Measurements from ENCODE around the gene INTS7. TPM values are rescaled to one million over a fixed set of nuclear protein-coding genes. Genes with fewer than 3 reads are reported as not detected.

The INTS7 gene
- polyA plus RNA-seq (2012; ENCODE audit: missing spikeins) = 19.2 TPM

DNA sequence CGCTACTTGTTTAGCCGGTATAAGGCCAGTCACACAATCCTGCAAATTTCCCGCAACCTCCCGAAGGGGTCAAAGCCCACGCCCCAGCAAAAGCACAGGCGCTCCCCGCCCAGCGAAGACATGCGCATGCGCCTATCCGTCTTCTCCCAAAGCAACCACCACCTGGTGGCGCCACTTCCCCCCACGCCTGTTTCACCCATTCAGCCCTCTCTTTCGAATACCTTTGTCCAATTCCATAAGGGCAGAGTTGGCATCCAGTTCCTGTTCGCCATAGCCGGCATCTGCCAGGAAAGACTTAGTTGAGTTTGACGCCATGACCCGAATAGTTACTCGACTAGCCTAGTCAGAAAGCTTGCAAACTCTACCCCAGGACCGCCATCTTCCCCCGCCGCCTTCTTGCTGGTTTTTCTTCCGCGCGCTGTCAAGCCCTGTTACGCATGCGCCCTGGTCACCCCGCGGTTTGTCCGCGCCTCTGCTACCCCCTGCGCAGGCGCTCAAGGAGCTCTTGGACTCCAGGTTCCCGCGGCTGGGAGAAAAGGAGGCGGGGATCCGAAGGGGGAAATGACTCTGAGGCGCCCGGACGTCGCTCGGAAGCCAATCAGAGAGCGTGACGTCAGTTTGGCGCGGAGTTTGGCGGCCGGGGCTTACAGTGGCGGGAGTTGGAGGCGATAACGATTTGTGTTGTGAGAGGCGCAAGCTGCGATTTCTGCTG lies at the start of gene INTS7, which contains the start of gene DTL:
TSS of gene INTS7 (minus strand) at position 435 of the 712 bp plus-strand sequence. CDS start at position 315, 120 bp downstream.
TSS of gene DTL (plus strand) at position 626 of the 712 bp plus-strand sequence. CDS start 143 bp downstream, outside the sequence.
- TF ChIP-seq TAF1 (IDR thresholded peaks at IDR 0.05; ENCODE audit: borderline replicate concordance, low read depth, low read length) (peak; percentile 41; the same call in 1 of the 2 replicates), POLR2AphosphoS5 (IDR thresholded peaks at IDR 0.05; ENCODE audit: low read depth, low read length) (peak; percentile 90), POLR2A (IDR thresholded peaks at IDR 0.05; ENCODE audit: low read depth, low read length) (peak; percentile 86)
- DNase-seq (ENCODE audit: insufficient read length) (peak; percentile 89), FAIRE-seq (peak; percentile 99)

GRCh38 chr1:212082765-212083406 lies 47.5 kb upstream of the INTS7 start:
- TF ChIP-seq POLR2AphosphoS5 (IDR thresholded peaks at IDR 0.05; ENCODE audit: low read depth, low read length) = no peak
- no peak for FAIRE-seq
- DNase-seq (ENCODE audit: insufficient read length) = no peak

- FAIRE-seq = peak; percentile 5
- DNase-seq (ENCODE audit: insufficient read length) = no peak
- no peak for TF ChIP-seq POLR2A (IDR thresholded peaks at IDR 0.05; ENCODE audit: low read depth, low read length)
- no peak for TF ChIP-seq POLR2AphosphoS5 (IDR thresholded peaks at IDR 0.05; ENCODE audit: low read depth, low read length)
- TF ChIP-seq TAF1 (IDR thresholded peaks at IDR 0.05; ENCODE audit: borderline replicate concordance, low read depth, low read length) = no peak
Observed at GRCh38 chr1:212078826-212079225, 43.5 kb upstream of the INTS7 start.

- DNase-seq (ENCODE audit: insufficient read length) = no peak
- no peak for TF ChIP-seq POLR2A (IDR thresholded peaks at IDR 0.05; ENCODE audit: low read depth, low read length)
- TF ChIP-seq POLR2AphosphoS5 (IDR thresholded peaks at IDR 0.05; ENCODE audit: low read depth, low read length) = no peak
- no peak for TF ChIP-seq TAF1 (IDR thresholded peaks at IDR 0.05; ENCODE audit: borderline replicate concordance, low read depth, low read length)
- no peak for FAIRE-seq
Observed at GRCh38 chr1:212077028-212077427, 41.7 kb upstream of the INTS7 start.

- DNase-seq (ENCODE audit: insufficient read length) (no peak), FAIRE-seq (no peak)
- TF ChIP-seq TAF1 (IDR thresholded peaks at IDR 0.05; ENCODE audit: borderline replicate concordance, low read depth, low read length) = no peak
- TF ChIP-seq POLR2A (IDR thresholded peaks at IDR 0.05; ENCODE audit: low read depth, low read length) = no peak
- no peak for TF ChIP-seq POLR2AphosphoS5 (IDR thresholded peaks at IDR 0.05; ENCODE audit: low read depth, low read length)
Observed at GRCh38 chr1:212074856-212075255, 39.5 kb upstream of the INTS7 start.

- TF ChIP-seq POLR2A (IDR thresholded peaks at IDR 0.05; ENCODE audit: low read depth, low read length) (no peak), TAF1 (IDR thresholded peaks at IDR 0.05; ENCODE audit: borderline replicate concordance, low read depth, low read length) (no peak), POLR2AphosphoS5 (IDR thresholded peaks at IDR 0.05; ENCODE audit: low read depth, low read length) (no peak)
- no peak for FAIRE-seq
- no peak for DNase-seq (ENCODE audit: insufficient read length)
Observed at GRCh38 chr1:212074313-212074712, 39.0 kb upstream of the INTS7 start.

- FAIRE-seq = no peak
- TF ChIP-seq POLR2A (IDR thresholded peaks at IDR 0.05; ENCODE audit: low read depth, low read length) = no peak
- no peak for TF ChIP-seq POLR2AphosphoS5 (IDR thresholded peaks at IDR 0.05; ENCODE audit: low read depth, low read length)
- TF ChIP-seq TAF1 (IDR thresholded peaks at IDR 0.05; ENCODE audit: borderline replicate concordance, low read depth, low read length) = no peak
- no peak for DNase-seq (ENCODE audit: insufficient read length)
Observed at GRCh38 chr1:212073490-212073889, 38.1 kb upstream of the INTS7 start.

- no peak for DNase-seq (ENCODE audit: insufficient read length)
- no peak for TF ChIP-seq POLR2A (IDR thresholded peaks at IDR 0.05; ENCODE audit: low read depth, low read length)
- TF ChIP-seq TAF1 (IDR thresholded peaks at IDR 0.05; ENCODE audit: borderline replicate concordance, low read depth, low read length) = no peak
- TF ChIP-seq POLR2AphosphoS5 (IDR thresholded peaks at IDR 0.05; ENCODE audit: low read depth, low read length) = no peak
- FAIRE-seq = no peak
Observed at GRCh38 chr1:212072047-212072446, 36.7 kb upstream of the INTS7 start.

DNA sequence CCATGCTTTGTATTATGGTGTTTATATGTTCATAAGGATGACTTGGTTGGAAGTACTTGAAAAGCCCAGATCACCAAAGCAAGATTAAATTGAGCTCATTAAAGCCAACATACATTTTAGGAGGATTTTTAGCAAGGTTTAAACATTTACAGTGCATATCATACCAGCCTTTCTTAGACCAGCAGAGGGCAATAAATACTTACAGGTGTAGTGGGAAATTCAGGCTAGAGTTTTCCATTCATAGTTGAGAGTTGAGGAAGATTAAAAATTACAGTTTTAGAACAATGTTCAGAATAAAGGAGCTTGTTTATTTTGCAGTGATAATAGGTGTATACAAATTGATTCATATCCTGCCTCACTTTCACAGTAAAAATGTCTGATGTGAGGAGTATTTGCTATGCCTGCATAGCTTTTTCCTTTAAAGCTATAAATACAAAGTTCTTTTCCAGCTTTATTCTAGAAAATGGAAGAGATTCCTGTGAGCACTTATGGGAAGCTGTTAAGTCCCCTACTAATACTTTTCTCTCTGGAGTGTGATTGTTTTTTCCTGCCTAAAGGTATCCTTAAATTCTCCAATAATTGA lies 35.5 kb upstream of the INTS7 start:
- FAIRE-seq (peak; percentile 30), DNase-seq (ENCODE audit: insufficient read length) (no peak)
- TF ChIP-seq POLR2AphosphoS5 (IDR thresholded peaks at IDR 0.05; ENCODE audit: low read depth, low read length) (no peak), POLR2A (IDR thresholded peaks at IDR 0.05; ENCODE audit: low read depth, low read length) (no peak), TAF1 (IDR thresholded peaks at IDR 0.05; ENCODE audit: borderline replicate concordance, low read depth, low read length) (no peak)

DNA sequence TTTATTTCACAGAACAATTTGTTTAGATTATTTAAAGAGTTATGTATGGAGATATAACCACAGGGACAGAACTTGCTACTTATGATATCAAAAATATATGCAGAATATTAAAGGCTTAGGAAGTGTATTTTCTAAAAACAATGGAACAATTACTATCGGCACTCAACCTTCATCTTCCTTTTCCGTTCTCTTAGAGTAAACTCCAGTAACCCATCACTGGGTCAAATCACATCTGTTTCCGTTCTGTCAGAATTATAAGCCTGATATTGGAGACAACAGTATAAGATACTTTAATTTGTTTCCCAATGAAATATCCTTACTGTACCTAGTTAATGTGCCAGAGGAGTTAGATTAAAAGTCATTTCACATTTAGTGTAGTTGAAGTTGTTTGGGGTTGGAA lies 32.4 kb upstream of the INTS7 start:
- FAIRE-seq (no peak), DNase-seq (ENCODE audit: insufficient read length) (no peak)
- no peak for TF ChIP-seq POLR2AphosphoS5 (IDR thresholded peaks at IDR 0.05; ENCODE audit: low read depth, low read length)
- TF ChIP-seq POLR2A (IDR thresholded peaks at IDR 0.05; ENCODE audit: low read depth, low read length) = no peak
- no peak for TF ChIP-seq TAF1 (IDR thresholded peaks at IDR 0.05; ENCODE audit: borderline replicate concordance, low read depth, low read length)

DNA sequence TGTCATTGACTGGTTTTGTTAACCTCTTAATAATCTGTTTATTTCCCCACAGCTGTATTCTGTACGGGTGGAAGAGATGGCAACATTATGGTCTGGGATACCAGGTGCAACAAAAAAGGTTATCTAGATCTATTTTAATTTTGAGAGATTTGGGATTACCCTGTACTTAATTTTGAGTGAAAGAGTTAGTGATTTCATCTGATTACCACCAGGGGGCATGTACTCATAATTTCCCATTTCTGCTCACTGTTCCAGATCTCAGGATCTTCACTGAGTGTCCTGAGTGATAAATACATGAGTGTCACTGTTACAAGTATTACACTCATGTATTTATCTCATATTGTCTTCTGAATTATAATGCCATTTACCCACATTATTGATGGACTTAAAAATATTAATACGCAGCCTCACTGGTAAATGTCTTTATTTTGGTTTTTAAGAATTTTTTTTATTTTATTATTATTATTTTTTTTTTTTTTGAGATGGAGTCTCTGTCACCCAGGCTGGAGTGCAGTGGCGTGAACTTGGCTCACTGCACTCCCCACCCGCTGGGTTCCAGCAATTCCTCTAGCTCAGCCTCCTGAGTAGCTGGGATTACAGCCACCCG lies 27.6 kb upstream of the INTS7 start:
- DNase-seq (ENCODE audit: insufficient read length) = no peak

More for the DNA sequence above, 27.6 kb upstream of the INTS7 start:
- no peak for TF ChIP-seq POLR2A (IDR thresholded peaks at IDR 0.05; ENCODE audit: low read depth, low read length)
- TF ChIP-seq POLR2AphosphoS5 (IDR thresholded peaks at IDR 0.05; ENCODE audit: low read depth, low read length) = no peak
- no peak for TF ChIP-seq TAF1 (IDR thresholded peaks at IDR 0.05; ENCODE audit: borderline replicate concordance, low read depth, low read length)
- FAIRE-seq = peak; percentile 67
